ENCODE data around the gene MYO1A. TPM values are rescaled to one million over a fixed set of nuclear protein-coding genes. Genes with fewer than 3 reads are reported as not detected.
"Not testable (repeated sequence)": the region's sequence is repeated elsewhere in the genome, so short reads cannot be mapped to it uniquely, and the experiment has no call there.

The MYO1A gene
- total RNA-seq, 2 donors from 2014 or later: 3.3 to 4.7 TPM

DNA sequence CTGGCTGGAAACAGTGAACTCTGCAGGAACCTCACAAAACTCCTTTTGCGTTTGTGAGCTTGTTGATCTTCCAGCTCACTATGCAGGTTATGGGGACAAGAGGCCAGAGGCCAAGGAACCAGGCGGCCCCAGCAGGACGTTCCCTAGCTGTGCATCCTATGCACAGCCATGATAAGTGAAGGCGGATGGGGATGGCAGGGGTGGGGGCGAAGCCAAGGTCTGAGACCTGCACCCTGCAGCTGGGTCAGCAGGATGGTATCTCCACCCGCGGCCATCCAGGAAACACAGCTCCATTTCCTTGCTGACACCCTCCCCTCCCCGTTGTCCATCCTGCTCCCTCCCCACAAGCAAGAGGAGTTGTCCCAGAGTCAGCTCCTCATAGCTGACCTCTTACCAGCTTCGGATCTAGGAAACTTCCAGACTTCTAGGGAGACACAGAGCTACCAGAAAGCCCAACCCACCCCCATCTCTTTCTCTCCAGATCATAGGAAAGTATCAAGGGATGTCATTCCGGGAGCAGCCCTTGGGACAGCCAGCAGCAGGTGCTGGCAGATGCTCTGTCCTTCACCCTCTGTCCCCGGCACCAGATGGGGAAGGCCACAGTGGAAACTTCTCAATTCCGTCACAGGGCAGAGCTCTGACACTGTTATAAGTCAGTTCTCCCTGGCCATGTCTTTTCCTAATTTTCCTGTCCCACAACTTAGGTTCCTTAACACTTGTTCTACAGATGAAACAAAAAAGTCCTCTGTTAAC, 53.0 kb downstream of the MYO1A start:
- Mint-ChIP-seq H3K9me3 (no peaks in the 10 kb centered on the region), H3K36me3 (peaks cover 5 to 18% of the 10 kb centered on the region in 2 donors), H3K27ac (peak overlapping the region; percentile 38 to 81)
- DNase-seq (ENCODE audit: low spot score in 2 of 2) (no peak), ATAC-seq (no peak)

GRCh38 chr12:56995930-56996496, 53.9 kb downstream of the MYO1A start:
- ATAC-seq (no peak), DNase-seq (ENCODE audit: low spot score in 2 of 2) (no peak)
- peaks cover 5 to 18% of the 10 kb centered on the region in 2 donors for H3K36me3 Mint-ChIP-seq
- peak overlapping the region in 1 of 2 donors; percentile 8 for H3K27ac Mint-ChIP-seq
- no peaks in the 10 kb centered on the region for H3K9me3 Mint-ChIP-seq

- Mint-ChIP-seq H3K9me3 (no peaks in the 10 kb centered on the region), H3K36me3 (peaks cover 5 to 18% of the 10 kb centered on the region in 2 donors), H3K27ac (peak overlapping the region in 1 of 2 donors; percentile 8)
- DNase-seq (ENCODE audit: low spot score in 2 of 2) (no peak), ATAC-seq (no peak)
These were observed 54.6 kb downstream of the MYO1A start for GRCh38 chr12:56995201-56995929.

DNA sequence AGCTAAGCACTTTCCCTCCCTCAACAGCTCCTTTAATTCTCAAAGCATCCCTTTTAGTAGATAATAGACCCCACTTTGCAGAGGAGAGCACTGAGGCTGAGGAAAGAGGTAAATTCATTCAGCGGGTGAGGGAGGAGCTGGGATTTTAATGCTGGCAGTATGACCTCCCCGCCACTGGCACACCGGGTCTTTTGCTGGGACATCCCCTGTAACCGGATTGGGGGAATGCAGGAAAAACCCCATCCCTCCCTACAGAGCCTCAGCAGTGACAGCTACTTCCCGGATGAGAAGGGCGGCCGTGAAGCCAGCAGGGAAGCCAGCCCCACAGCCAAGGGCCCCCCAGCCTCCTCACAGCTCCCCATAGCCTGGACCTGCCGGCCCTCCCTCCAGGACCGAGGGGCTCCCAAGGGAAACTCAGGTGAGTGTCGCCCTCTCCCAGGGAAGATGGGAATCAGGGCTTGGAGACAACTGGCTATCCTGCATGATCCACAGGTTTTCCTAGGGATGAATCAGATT, 55.6 kb downstream of the MYO1A start:
- Mint-ChIP-seq H3K9me3 (no peaks in the 10 kb centered on the region), H3K27ac (peak overlapping the region in 1 of 2 donors; percentile 26), H3K36me3 (peaks cover 5 to 18% of the 10 kb centered on the region in 2 donors)
- no peak for ATAC-seq
- DNase-seq (ENCODE audit: low spot score in 2 of 2): no peak

GRCh38 chr12:56993346-56993745, 56.6 kb downstream of the MYO1A start:
- DNase-seq (ENCODE audit: low spot score in 2 of 2): no peak
- peak overlapping the region in 1 of 2 donors; percentile 53 for H3K27ac Mint-ChIP-seq
- H3K9me3 Mint-ChIP-seq: no peaks in the 10 kb centered on the region
- H3K36me3 Mint-ChIP-seq: peaks cover 5 to 10% of the 10 kb centered on the region in 2 donors
- ATAC-seq: no peak

DNA sequence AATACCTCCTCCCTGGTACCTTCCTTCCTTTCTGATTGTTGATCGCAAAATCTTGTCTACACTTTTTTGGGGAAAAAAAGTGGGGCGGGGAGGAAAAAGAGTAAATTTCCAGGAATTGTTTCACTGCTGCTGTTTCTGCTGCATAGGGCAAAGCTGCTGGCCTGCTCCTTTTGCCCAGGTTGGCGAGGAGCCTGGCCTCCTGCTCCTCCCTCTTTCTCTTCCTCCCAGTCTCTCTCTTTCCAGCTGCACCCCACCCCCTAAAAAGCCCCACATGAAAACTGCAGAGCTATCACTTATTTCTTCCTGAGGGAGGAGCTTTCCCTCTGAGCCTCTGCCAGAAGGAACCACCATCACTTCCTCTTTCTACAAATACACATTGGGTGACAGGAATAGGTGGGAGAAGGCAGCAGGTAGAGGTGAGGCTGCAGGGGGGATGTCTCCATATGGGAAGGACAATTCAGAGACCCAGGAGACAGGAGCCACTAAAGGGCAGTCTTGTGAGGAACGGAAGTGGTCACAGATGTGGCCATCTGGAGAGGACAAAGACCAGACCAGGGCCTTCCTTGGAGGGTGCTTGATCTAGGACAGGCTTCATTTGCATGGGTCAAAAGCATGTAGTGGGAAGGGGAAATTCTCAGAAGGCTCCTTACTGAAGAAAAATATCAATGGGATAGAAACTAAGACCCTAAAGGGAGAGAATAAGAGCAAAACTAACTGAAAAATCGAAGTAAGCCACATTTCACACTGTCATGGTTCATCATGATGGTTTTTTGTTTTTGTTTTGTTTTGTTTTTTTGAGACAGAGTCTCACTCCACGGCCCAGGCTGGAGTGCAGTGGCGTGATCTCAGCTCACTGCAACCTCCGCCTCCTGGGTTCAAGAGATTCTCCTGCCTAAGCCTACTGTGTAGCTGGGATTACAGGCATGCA, 58.3 kb downstream of the MYO1A start:
- H3K9me3 Mint-ChIP-seq: no peaks in the 10 kb centered on the region
- H3K27ac Mint-ChIP-seq: peak overlapping the region; percentile 18 to 75
- DNase-seq (ENCODE audit: low spot score in 2 of 2) (no peak), ATAC-seq (no peak)
- H3K36me3 Mint-ChIP-seq: no peaks in the 10 kb centered on the region

DNA sequence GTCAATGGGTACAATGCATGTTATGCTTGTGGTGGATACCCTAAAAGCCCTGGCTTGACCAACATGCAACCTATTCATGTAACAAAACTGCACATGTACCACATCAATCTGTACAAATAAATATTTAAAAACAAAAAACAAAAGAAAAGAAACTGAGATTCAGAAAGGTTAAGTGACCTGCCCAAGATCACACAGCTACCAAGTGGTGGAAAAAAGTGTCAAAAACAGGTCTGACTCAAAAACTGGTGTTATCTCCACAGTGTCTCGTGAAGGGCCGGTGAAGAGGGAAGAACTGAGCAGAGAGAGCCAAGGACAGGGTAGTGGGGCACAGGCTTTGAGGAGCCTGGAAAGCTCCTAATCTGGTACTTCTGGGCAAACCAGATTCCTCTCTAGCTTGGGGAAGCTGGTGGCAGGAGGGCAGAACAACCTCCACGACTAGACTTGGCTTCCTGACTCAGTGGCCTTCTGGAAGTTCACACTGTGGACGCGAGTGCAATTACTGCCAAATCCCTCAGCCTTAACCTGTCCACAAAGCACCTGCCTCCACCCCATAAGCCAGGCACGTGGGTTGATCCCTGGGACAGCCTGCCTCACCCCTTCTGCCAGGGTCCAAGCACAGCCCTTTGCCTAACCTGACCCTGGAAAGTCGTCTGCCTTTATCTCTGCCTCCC, 59.1 kb downstream of the MYO1A start:
- no peaks in the 10 kb centered on the region for H3K9me3 Mint-ChIP-seq
- H3K27ac Mint-ChIP-seq: peak overlapping the region in 1 of 2 donors; percentile 18
- H3K36me3 Mint-ChIP-seq: no peaks in the 10 kb centered on the region
- ATAC-seq: peak in 1 of 2 donors; percentile 64
- DNase-seq (ENCODE audit: low spot score in 2 of 2): no peak

GRCh38 chr12:56989861-56990610, 59.9 kb downstream of the MYO1A start:
- Mint-ChIP-seq H3K9me3 (no peaks in the 10 kb centered on the region), H3K36me3 (no peaks in the 10 kb centered on the region), H3K27ac (no peak overlapping the region)
- DNase-seq (ENCODE audit: low spot score in 2 of 2) (no peak), ATAC-seq (no peak)

- Mint-ChIP-seq H3K27ac (peak overlapping the region in 1 of 2 donors; percentile 8), H3K9me3 (no peaks in the 10 kb centered on the region), H3K36me3 (no peaks in the 10 kb centered on the region)
- ATAC-seq (no peak), DNase-seq (ENCODE audit: low spot score in 2 of 2) (no peak)
These were observed 61.7 kb downstream of the MYO1A start for GRCh38 chr12:56988207-56988739.

GRCh38 chr12:56987551-56988053, 62.3 kb downstream of the MYO1A start:
- no peak overlapping the region for H3K27ac Mint-ChIP-seq
- peak in 1 of 2 donors; percentile 79 for DNase-seq (ENCODE audit: low spot score in 2 of 2)
- no peaks in the 10 kb centered on the region for H3K36me3 Mint-ChIP-seq
- peak; percentile 75 to 77 for ATAC-seq
- H3K9me3 Mint-ChIP-seq: no peaks in the 10 kb centered on the region

- ATAC-seq: no peak
- no peak overlapping the region for H3K27ac Mint-ChIP-seq
- no peaks in the 10 kb centered on the region for H3K36me3 Mint-ChIP-seq
- H3K9me3 Mint-ChIP-seq: no peaks in the 10 kb centered on the region
- no peak for DNase-seq (ENCODE audit: low spot score in 2 of 2)
These were observed 62.9 kb downstream of the MYO1A start for GRCh38 chr12:56987011-56987410.

DNA sequence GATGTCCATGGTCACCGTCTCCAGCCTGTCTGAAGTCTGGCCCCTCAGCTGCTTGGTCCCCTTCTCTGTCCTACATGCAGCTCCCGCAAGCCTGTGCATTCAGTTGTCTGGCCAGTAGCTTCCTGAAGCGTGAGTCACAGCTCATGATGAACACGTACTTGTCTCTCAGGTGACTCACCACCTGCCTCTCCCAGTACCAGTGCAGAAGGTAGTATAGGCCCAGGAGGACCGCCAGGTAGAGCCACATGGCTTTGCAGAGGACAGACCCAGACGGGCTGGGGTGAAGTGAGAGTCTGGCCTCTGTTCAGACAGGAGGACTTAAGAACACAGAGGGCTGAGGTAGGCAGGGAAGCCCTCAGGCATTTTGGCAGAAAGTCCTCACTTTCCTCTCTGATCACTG, 64.2 kb downstream of the MYO1A start:
- not testable (repeated sequence) for DNase-seq (ENCODE audit: low spot score in 2 of 2); H3K9me3 Mint-ChIP-seq; H3K27ac Mint-ChIP-seq; H3K36me3 Mint-ChIP-seq
- peak; percentile 76 to 91 for ATAC-seq

DNA sequence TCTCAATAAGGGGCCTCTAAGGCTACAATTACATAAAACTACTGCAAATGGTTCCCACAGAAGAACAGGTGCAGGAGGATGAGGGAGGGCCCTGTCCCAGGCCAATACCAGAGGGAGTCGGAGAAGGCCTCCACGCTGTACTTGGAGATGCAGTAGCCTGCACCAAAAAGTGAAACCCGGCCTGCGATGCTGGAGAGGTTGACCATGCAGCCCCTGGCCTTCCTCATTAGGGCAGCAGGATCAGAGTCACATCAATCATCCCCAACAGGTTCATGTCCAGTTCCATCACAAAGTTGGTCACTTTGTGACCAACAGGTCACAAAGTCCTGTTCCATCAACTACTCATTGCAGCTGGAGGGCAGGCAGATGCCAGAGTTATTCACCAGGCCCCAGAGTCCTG, 66.5 kb downstream of the MYO1A start:
- no peaks in the 10 kb centered on the region for H3K36me3 Mint-ChIP-seq
- ATAC-seq: no peak
- H3K27ac Mint-ChIP-seq: peak overlapping the region in 1 of 2 donors; percentile 4
- H3K9me3 Mint-ChIP-seq: no peaks in the 10 kb centered on the region
- DNase-seq (ENCODE audit: low spot score in 2 of 2): no peak

DNA sequence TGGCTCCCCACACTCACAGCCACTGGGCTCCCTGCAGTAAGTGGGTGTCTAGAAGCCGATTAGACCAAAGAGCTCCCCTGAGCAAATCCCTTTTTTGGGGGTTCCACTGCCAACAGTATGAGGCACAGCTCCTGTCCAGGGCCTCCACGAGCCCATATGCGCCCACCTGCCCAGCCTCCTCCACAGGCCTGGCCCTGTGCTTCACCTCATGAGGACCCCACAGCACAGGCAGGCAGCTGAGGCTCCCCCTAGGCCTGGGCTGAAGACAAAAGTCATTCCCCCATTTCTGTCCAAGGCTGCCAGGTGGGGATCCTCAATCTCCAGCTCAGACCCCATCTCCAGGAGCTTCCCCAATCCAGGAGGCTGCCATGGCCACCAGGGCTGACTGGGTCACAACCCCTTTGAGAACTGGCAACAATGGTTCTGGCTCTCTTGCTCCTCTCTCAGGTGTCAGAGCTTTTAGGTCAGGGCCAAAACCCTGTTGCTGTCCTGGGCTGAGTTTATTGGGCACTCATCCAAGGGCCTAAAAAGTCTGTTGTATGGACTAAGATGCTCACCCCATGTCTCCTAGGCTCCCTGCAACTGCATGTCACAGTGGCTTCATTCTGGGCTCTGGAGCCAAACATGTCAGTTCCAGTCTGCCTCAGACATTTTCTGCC, 67.2 kb downstream of the MYO1A start:
- not testable (repeated sequence) for DNase-seq (ENCODE audit: low spot score in 2 of 2); ATAC-seq; H3K36me3 Mint-ChIP-seq; H3K9me3 Mint-ChIP-seq
- H3K27ac Mint-ChIP-seq: peak overlapping the region in 1 of 2 donors; percentile 4
